Breast epithelium (tissue), 3 donors: ENCODE measurements around the gene TAAR2.

Experiments used
- POLR2AphosphoS5 ChIP-seq, 3 donors: sonication (generic); formaldehyde crosslinking; IDR thresholded peaks; one replicate each; pipeline ENCODE4 v1.6.1; 2017; ENCODE audit warnings: antibody characterized with exemption in 3 of 3
- TF ChIP-seq, protein P1 (sequence below), 3 donors: fragments of 450-650 bp; IDR thresholded peaks; one replicate each; pipeline ENCODE4 v1.5.1; 2016 to 2017; ENCODE audit warnings: antibody characterized with exemption in 3 of 3, mild to moderate bottlenecking in 3 of 3, moderate library complexity in 3 of 3

DNA sequence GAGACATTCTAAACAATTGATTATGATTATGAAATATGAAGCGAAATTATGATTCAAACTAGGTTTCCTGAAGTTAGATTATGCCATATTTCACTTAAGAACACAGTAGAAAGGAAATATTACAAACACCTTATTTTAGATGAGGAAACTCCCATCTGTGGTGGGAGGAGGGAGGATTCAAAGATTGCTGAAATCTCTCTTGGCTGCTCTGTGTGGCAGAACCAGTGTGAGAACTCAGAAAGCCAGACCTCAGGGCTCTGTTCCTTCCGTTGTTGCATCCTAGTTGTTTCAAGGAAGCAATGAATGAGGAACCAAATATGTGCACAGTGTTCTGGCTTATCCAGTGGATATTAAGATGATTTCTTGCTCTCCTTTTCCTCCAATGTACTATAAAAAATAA is 36.7 kb downstream of the TAAR2 start:
- TF ChIP-seq, protein P1, sequence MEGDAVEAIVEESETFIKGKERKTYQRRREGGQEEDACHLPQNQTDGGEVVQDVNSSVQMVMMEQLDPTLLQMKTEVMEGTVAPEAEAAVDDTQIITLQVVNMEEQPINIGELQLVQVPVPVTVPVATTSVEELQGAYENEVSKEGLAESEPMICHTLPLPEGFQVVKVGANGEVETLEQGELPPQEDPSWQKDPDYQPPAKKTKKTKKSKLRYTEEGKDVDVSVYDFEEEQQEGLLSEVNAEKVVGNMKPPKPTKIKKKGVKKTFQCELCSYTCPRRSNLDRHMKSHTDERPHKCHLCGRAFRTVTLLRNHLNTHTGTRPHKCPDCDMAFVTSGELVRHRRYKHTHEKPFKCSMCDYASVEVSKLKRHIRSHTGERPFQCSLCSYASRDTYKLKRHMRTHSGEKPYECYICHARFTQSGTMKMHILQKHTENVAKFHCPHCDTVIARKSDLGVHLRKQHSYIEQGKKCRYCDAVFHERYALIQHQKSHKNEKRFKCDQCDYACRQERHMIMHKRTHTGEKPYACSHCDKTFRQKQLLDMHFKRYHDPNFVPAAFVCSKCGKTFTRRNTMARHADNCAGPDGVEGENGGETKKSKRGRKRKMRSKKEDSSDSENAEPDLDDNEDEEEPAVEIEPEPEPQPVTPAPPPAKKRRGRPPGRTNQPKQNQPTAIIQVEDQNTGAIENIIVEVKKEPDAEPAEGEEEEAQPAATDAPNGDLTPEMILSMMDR (IDR thresholded peaks at IDR 0.05) = no peak
- TF ChIP-seq POLR2AphosphoS5 (IDR thresholded peaks at IDR 0.05) = no peak
